H9 (cell line): ENCODE measurements around the gene OPRL1. TPM values are rescaled to one million over a fixed set of nuclear protein-coding genes. Genes with fewer than 3 reads are reported as not detected.
A peak's percentile ranks its signal among the peaks of the same experiment; 100 is the strongest.

Experiments used
- DNase-seq: peaks from one replicate; pipeline ENCODE4 v3.0.0-alpha.2; 2017
- H2AFZ ChIP-seq: one replicate; pipeline ENCODE4 v1.6.1; 2013; ENCODE audit warnings: mild to moderate bottlenecking, low read length, control low read depth, moderate library complexity
- H2AK5ac ChIP-seq: 2 replicates; pipeline ENCODE4 v1.6.1; 2013; ENCODE audit warnings: low read length, control low read depth, mixed read lengths; ENCODE audit not compliant: insufficient read length
- H2BK120ac ChIP-seq: one replicate; pipeline ENCODE4 v1.6.1; 2013; ENCODE audit warnings: low read depth, mild to moderate bottlenecking, low read length, control low read depth, inconsistent platforms; ENCODE audit not compliant: poor library complexity, severe bottlenecking
- H2BK12ac ChIP-seq: 2 replicates; pipeline ENCODE4 v1.6.1; 2013; ENCODE audit warnings: low read length, control low read depth, mixed read lengths, low read depth; ENCODE audit not compliant: insufficient read length
- H2BK15ac ChIP-seq: 2 replicates; pipeline ENCODE4 v1.6.1; 2013; ENCODE audit warnings: low read depth, low read length, control low read depth
- H2BK20ac ChIP-seq: one replicate; pipeline ENCODE4 v1.6.1; 2013; ENCODE audit warnings: low read depth, mild to moderate bottlenecking, low read length, control low read depth, inconsistent platforms; ENCODE audit not compliant: poor library complexity, severe bottlenecking
- H2BK5ac ChIP-seq: 2 replicates; pipeline ENCODE4 v1.6.1; 2013; ENCODE audit warnings: low read length, control low read depth, mixed read lengths; ENCODE audit not compliant: insufficient read length
- H3K14ac ChIP-seq: 2 replicates; pipeline ENCODE4 v1.6.1; 2013; ENCODE audit warnings: low read length, control low read depth; ENCODE audit not compliant: insufficient read depth
- H3K18ac ChIP-seq: 2 replicates; pipeline ENCODE4 v1.6.1; 2013; ENCODE audit warnings: low read depth, mild to moderate bottlenecking, mixed read lengths, low read length, control low read depth; ENCODE audit not compliant: insufficient read length
- H3K23ac ChIP-seq: 2 replicates; pipeline ENCODE4 v1.6.1; 2013; ENCODE audit warnings: low read length, control low read depth, mixed read lengths, low read depth; ENCODE audit not compliant: insufficient read length
- H3K23me2 ChIP-seq: 2 replicates; pipeline ENCODE4 v1.6.1; 2013; ENCODE audit warnings: low read depth, mild to moderate bottlenecking, mixed read lengths, low read length, control low read depth; ENCODE audit not compliant: insufficient read length, poor library complexity, severe bottlenecking
- H3K27ac ChIP-seq: 2 replicates; pipeline ENCODE4 v1.5.1; 2013; ENCODE audit warnings: low read length, control low read depth, mixed read lengths, low read depth; ENCODE audit not compliant: insufficient read length
- H3K27me3 ChIP-seq: 2 replicates; pipeline ENCODE4 v1.6.1; 2013; ENCODE audit warnings: low read length, control low read depth, inconsistent platforms; ENCODE audit not compliant: insufficient read depth
- H3K4ac ChIP-seq: 2 replicates; pipeline ENCODE4 v1.6.1; 2013; ENCODE audit warnings: low read depth, mild to moderate bottlenecking, control low read depth, inconsistent platforms, low read length, moderate library complexity
- H3K4me1 ChIP-seq: 2 replicates; pipeline ENCODE4 v1.6.1; 2013; ENCODE audit warnings: low read length, control low read depth, inconsistent platforms; ENCODE audit not compliant: insufficient read depth
- H3K4me2 ChIP-seq: 2 replicates; pipeline ENCODE4 v1.6.1; 2013; ENCODE audit warnings: low read length, control low read depth, mixed read lengths; ENCODE audit not compliant: insufficient read length, insufficient read depth
- H3K56ac ChIP-seq: 2 replicates; pipeline ENCODE4 v1.6.1; 2013; ENCODE audit warnings: low read depth, mild to moderate bottlenecking, mixed read lengths, low read length, control low read depth; ENCODE audit not compliant: insufficient read length
- H3K79me1 ChIP-seq: 2 replicates; pipeline ENCODE4 v1.6.1; 2013; ENCODE audit warnings: low read depth, mild to moderate bottlenecking, moderate library complexity, low read length, control low read depth, inconsistent platforms; ENCODE audit not compliant: insufficient read depth, poor library complexity, severe bottlenecking
- H3K79me2 ChIP-seq: 2 replicates; pipeline ENCODE4 v1.6.1; 2013; ENCODE audit warnings: low read length, control low read depth, inconsistent platforms; ENCODE audit not compliant: insufficient read depth
- H3K9ac ChIP-seq: 2 replicates; pipeline ENCODE4 v1.6.1; 2013; ENCODE audit warnings: low read length, control low read depth, mixed read lengths; ENCODE audit not compliant: insufficient read length; ENCODE audit errors: extremely low read depth
- H3K9me3 ChIP-seq: one replicate; pipeline ENCODE4 v1.6.1; 2013; ENCODE audit warnings: low read depth, low read length, inconsistent platforms; ENCODE audit not compliant: control insufficient read depth
- H3T11ph ChIP-seq: one replicate; pipeline ENCODE4 v1.6.1; 2013; ENCODE audit warnings: mild to moderate bottlenecking, low read length, control low read depth, inconsistent platforms
- H4K20me1 ChIP-seq: one replicate; pipeline ENCODE4 v1.6.1; 2013; ENCODE audit not compliant: control insufficient read depth, insufficient read length, insufficient read depth
- H4K5ac ChIP-seq: 2 replicates; pipeline ENCODE4 v1.6.1; 2013; ENCODE audit warnings: low read depth, mild to moderate bottlenecking, mixed read lengths, low read length, control low read depth; ENCODE audit not compliant: insufficient read length
- H4K8ac ChIP-seq: replicated peaks from 2 replicates; pipeline ENCODE4 v1.6.1; 2013; ENCODE audit warnings: low read length, control low read depth, mixed read lengths, low read depth; ENCODE audit not compliant: insufficient read length
- H4K91ac ChIP-seq: 2 replicates; pipeline ENCODE4 v1.6.1; 2013; ENCODE audit warnings: low read depth, mild to moderate bottlenecking, moderate library complexity, mixed read lengths, low read length, control low read depth; ENCODE audit not compliant: insufficient read length
- H3K27ac Mint-ChIP-seq, 3 experiments: 2 replicates in 2 of 3; 3 replicates in 1 of 3; pipeline ENCODE4 v1.8.0; 2020 to 2021; ENCODE audit warnings: mixed read lengths in 3 of 3, mild to moderate bottlenecking in 1 of 3, moderate library complexity in 1 of 3
- H3K27me3 Mint-ChIP-seq: 2 replicates; pipeline ENCODE4 v1.8.0; 2021; ENCODE audit warnings: low read depth, mild to moderate bottlenecking, moderate library complexity, mixed read lengths
- H3K36me3 Mint-ChIP-seq, 3 experiments: 2 replicates in 2 of 3; 3 replicates in 1 of 3; pipeline ENCODE4 v1.8.0; 2020 to 2021; ENCODE audit warnings: low read depth in 3 of 3, mixed read lengths in 3 of 3; ENCODE audit not compliant: insufficient read depth in 1 of 3
- H3K4me1 Mint-ChIP-seq, 2 experiments: 2 replicates each; pipeline ENCODE4 v1.8.0; 2020; ENCODE audit warnings: mixed read lengths in 2 of 2
- H3K4me3 Mint-ChIP-seq, 2 experiments: 2 replicates in 1 of 2; 3 replicates in 1 of 2; pipeline ENCODE4 v1.8.0; 2020 to 2021; ENCODE audit warnings: mild to moderate bottlenecking in 2 of 2, mixed read lengths in 2 of 2, moderate library complexity in 1 of 2
- H3K9me3 Mint-ChIP-seq, 2 experiments: 2 replicates in 1 of 2; 3 replicates in 1 of 2; pipeline ENCODE4 v1.8.0; 2020; ENCODE audit warnings: mild to moderate bottlenecking in 2 of 2, mixed read lengths in 2 of 2, moderate library complexity in 1 of 2
- CTCF ChIP-seq: fragments of 200-600 bp; sonication (generic); conservative IDR thresholded peaks from 3 replicates; pipeline ENCODE4 v1.8.0; 2021; ENCODE audit warnings: antibody characterized with exemption, mild to moderate bottlenecking
- WGBS: extraction: QIAGEN DNeasy Blood & Tissue Kit; methylation state at CpG from one replicate; pipeline ENCODE4 v1.1.7; 2013; ENCODE audit warnings: missing lambda C conversion rate, low lambda C conversion rate, mixed read lengths; ENCODE audit not compliant: insufficient read length; ENCODE audit errors: extremely low coverage; 5-methylcytosine and 5-hydroxymethylcytosine counted together
- total RNA-seq: library from RNA; stranded (reverse); gene quantifications from 2 replicates; pipeline ENCODE4 v1.2.1, GENCODE V29; 2021

The OPRL1 gene
- total RNA-seq, 1 experiment from 2014 or later = 0.90 TPM

DNA sequence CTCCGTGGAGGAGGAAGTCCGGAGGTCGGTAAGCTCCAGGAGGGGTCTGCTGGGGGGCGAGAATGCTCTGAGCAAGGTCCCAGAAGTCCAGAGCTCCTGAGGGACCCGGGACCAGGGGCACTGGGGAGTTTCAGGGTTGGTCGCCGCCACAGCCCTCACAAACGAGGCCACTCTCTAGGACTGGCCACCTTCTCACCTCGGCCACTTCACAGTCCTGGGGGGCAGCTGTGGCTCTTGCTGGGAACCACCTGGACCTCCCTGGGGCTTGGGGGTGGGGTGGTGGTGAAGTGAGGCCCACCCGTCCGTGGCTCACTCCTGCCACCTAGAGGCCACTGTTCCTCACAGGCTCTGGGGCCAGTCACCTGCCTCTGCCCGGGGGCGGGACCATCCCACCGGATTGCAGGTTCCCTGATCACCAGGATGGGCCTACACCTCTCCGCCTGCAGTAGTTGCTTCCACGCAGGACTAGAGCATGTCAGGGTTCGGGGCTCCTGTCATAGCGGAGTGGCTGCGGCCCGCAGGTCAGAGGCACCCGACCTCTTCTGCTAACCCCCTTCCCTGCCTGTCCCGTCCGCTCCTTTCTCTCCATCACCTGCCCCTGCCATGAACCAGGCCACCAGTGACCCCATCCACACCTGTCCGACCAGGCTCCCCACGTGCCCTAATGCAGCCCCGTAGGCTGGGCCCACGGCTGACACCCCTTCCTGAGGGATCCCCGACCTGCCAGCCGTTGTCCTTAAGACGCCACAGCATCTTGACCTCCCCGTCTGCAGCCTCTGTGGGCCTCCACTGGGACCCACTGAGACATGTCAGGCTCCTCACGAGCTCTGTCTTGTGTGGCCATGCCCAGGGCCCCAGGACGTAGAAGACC lies 22.0 kb upstream of the OPRL1 start:
- Histone ChIP-seq H3K4ac (no peak overlapping the region), H3K79me1 (no peaks in the 10 kb centered on the region), H2BK20ac (no peak overlapping the region), H3K79me2 (no peaks in the 10 kb centered on the region), H3K4me1 (no peaks in the 10 kb centered on the region), H3K14ac (no peak overlapping the region), H3K9ac (no peak overlapping the region), H3T11ph (no peak overlapping the region), H2BK120ac (no peak overlapping the region), H3K56ac (no peak overlapping the region), H3K23me2 (no peaks in the 10 kb centered on the region), H3K9me3 (no peaks in the 10 kb centered on the region), H2AK5ac (no peak overlapping the region), H2BK12ac (no peak overlapping the region), H3K27ac (no peak overlapping the region), H3K23ac (no peak overlapping the region), H2BK5ac (no peak overlapping the region), H3K4me2 (no peak overlapping the region), H3K18ac (no peak overlapping the region), H3K27me3 (no peaks in the 10 kb centered on the region), H2BK15ac (no peak overlapping the region), H4K8ac (no peak overlapping the region), H4K20me1 (no peaks in the 10 kb centered on the region), H4K91ac (no peak overlapping the region), H2AFZ (no peak overlapping the region), H4K5ac (no peak overlapping the region)
- peak; percentile 94 for TF ChIP-seq CTCF
- DNase-seq = peak; percentile 90
- Mint-ChIP-seq H3K4me3 (peak overlapping the region in 1 of 2 experiments; percentile 23; a peak in 1 of 5 replicates), H3K27ac (no peak overlapping the region; a peak in 1 of 7 replicates), H3K9me3 (no peaks in the 10 kb centered on the region; a peak in 1 of 5 replicates), H3K4me1 (peaks cover 28 to 38% of the 10 kb centered on the region in 2 experiments), H3K27me3 (peaks cover 12% of the 10 kb centered on the region), H3K36me3 (no peaks in the 10 kb centered on the region; a peak in 1 of 7 replicates)
- no CpG with 5 or more reads among the region's 33 CpGs for WGBS
